Measurements from ENCODE around the gene PARP11. TPM values are rescaled to one million over a fixed set of nuclear protein-coding genes. Genes with fewer than 3 reads are reported as not detected.
A peak's percentile ranks its signal among the peaks of the same experiment; 100 is the strongest.

Gene PARP11
- total and polyA plus RNA-seq, 3 donors from 2014 or later = 16.8 to 20.6 (median 20.5) TPM

- Histone ChIP-seq H3K4me1 (peaks cover 27% of the 10 kb centered on the region), H3K36me3 (ENCODE audit: low read depth, missing control alignments) (no peaks in the 10 kb centered on the region), H3K9me3 (no peaks in the 10 kb centered on the region), H3K4me3 (no peak overlapping the region), H3K27me3 (no peaks in the 10 kb centered on the region), H3K27ac (peak overlapping the region; percentile 60 to 71)
- intact Hi-C loops (cut with DNase I; ENCODE audit: low total_unique reads) = no loop called here
- TF ChIP-seq POLR2A (IDR thresholded peaks at IDR 0.05) = no peak
- TF ChIP-seq CTCF (IDR thresholded peaks at IDR 0.05) = no peak
- WGBS, 2 donors = 52 to 65% methylated on average over 3 of the region's 3 CpGs
- no peak for DNase-seq
Observed at GRCh38 chr12:3832738-3833137, 40.5 kb downstream of the PARP11 start.

GRCh38 chr12:3828888-3829287 is 44.3 kb downstream of the PARP11 start:
- Histone ChIP-seq H3K27me3 (no peaks in the 10 kb centered on the region), H3K4me3 (no peak overlapping the region), H3K9me3 (no peaks in the 10 kb centered on the region), H3K4me1 (peaks cover 20% of the 10 kb centered on the region), H3K36me3 (ENCODE audit: low read depth, missing control alignments) (no peaks in the 10 kb centered on the region), H3K27ac (no peak overlapping the region)
- intact Hi-C loops (cut with DNase I; ENCODE audit: low total_unique reads) = no loop called here
- no peak for DNase-seq
- TF ChIP-seq POLR2A (IDR thresholded peaks at IDR 0.05) (no peak), CTCF (IDR thresholded peaks at IDR 0.05) (no peak)
- WGBS, 2 donors = 94 to 98% methylated on average over 3 of the region's 3 CpGs

- Histone ChIP-seq H3K27ac (no peak overlapping the region), H3K27me3 (no peaks in the 10 kb centered on the region), H3K4me1 (peaks cover 12% of the 10 kb centered on the region), H3K9me3 (no peaks in the 10 kb centered on the region), H3K36me3 (ENCODE audit: low read depth, missing control alignments) (no peaks in the 10 kb centered on the region), H3K4me3 (no peak overlapping the region)
- intact Hi-C loops (cut with DNase I; ENCODE audit: low total_unique reads) = no loop called here
- 88 to 90% methylated on average over 3 of the region's 3 CpGs for WGBS, 2 donors
- TF ChIP-seq POLR2A (IDR thresholded peaks at IDR 0.05) = no peak
- TF ChIP-seq CTCF (IDR thresholded peaks at IDR 0.05) = no peak
- no peak for DNase-seq
Observed at GRCh38 chr12:3827301-3828000, 45.7 kb downstream of the PARP11 start.

- Histone ChIP-seq H3K4me1 (peaks cover 5% of the 10 kb centered on the region), H3K27me3 (no peaks in the 10 kb centered on the region), H3K36me3 (ENCODE audit: low read depth, missing control alignments) (no peaks in the 10 kb centered on the region), H3K9me3 (no peaks in the 10 kb centered on the region), H3K4me3 (no peak overlapping the region), H3K27ac (no peak overlapping the region)
- WGBS, 2 donors = 66 to 78% methylated on average over 1 of the region's 1 CpG
- TF ChIP-seq POLR2A (IDR thresholded peaks at IDR 0.05) = no peak
- no peak for TF ChIP-seq CTCF (IDR thresholded peaks at IDR 0.05)
- DNase-seq = no peak
- intact Hi-C loops (cut with DNase I; ENCODE audit: low total_unique reads) = no loop called here
Observed at GRCh38 chr12:3821441-3821840, 51.8 kb downstream of the PARP11 start.

- no peak for DNase-seq
- TF ChIP-seq POLR2A (IDR thresholded peaks at IDR 0.05) = no peak
- TF ChIP-seq CTCF (IDR thresholded peaks at IDR 0.05) = no peak
- no peaks in the 10 kb centered on the region for H3K9me3 ChIP-seq
- WGBS, 2 donors = 89 to 99% methylated on average over 3 of the region's 3 CpGs
- H3K36me3 ChIP-seq (ENCODE audit: low read depth, missing control alignments) = no peaks in the 10 kb centered on the region
- H3K27ac ChIP-seq = no peak overlapping the region
- intact Hi-C loops (cut with DNase I; ENCODE audit: low total_unique reads) = no loop called here
- peaks cover 14% of the 10 kb centered on the region for H3K4me1 ChIP-seq
- H3K27me3 ChIP-seq = no peaks in the 10 kb centered on the region
- no peak overlapping the region for H3K4me3 ChIP-seq
Observed at GRCh38 chr12:3820122-3820521, 53.1 kb downstream of the PARP11 start.
